ENCODE measurements around the gene FAM114A1. TPM values are rescaled to one million over a fixed set of nuclear protein-coding genes. Genes with fewer than 3 reads are reported as not detected.
"Not testable (repeated sequence)": the region's sequence is repeated elsewhere in the genome, so short reads cannot be mapped to it uniquely, and the experiment has no call there.

FAM114A1 gene
- total and polyA plus RNA-seq, 4 donors = 16.2 to 71.8 (median 36.9) TPM

DNA sequence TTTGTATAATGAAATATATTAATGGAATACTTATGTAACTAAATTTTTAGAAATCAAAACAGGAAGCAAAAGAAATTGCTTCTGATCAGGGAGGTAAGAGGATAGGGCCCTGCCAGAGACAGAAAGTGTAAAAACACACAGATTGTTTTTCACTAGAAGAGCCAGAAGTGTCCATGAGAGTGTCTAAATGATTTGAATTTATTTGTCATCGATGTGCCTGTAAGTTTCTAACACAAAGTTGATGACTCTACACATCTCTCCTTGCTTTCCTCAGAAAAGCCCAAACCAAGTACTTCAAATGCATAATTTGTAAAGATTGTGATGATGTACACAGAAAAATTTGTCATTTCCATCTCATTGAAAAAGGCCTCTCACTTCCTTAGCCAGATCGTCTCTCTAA lies 84.0 kb downstream of the FAM114A1 start:
- 50% methylated on average over 1 of the region's 2 CpGs for WGBS (ENCODE audit: insufficient coverage)

DNA sequence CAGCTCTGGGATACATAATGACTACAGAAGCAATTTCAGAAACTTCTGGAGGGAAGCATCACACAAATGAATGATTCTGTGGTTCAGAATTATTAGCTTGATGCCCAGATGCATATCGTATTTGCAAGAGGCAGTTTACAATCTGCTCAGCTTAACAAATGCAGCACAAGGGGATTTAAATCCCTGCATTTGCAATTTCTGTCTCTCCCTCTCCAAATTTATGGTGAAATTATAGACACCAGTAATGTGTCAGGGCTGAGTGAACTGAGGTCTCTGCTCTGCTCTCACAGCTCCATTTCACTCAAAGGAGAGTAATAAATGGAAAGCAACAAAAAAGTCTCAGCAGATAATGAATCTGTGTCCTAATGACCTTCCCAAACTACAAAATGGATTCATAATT lies 84.4 kb downstream of the FAM114A1 start:
- DNase-seq (ENCODE audit: low read depth in 4 of 6, low spot score in 6 of 6) = peak in 3 of 6 donors; percentile 27 to 96 (median 37)
- no CpG with 5 or more reads among the region's 1 CpG for WGBS (ENCODE audit: insufficient coverage)
- no peak overlapping the region for H3K4me3 ChIP-seq (ENCODE audit: low read depth, low read length)
- H3K27me3 ChIP-seq (ENCODE audit: control insufficient read depth, insufficient read depth, low read length) = no peaks in the 10 kb centered on the region
- H3K4me1 ChIP-seq (ENCODE audit: control insufficient read depth, insufficient read depth, low read length) = no peaks in the 10 kb centered on the region
- no peaks in the 10 kb centered on the region for H3K9me3 ChIP-seq (ENCODE audit: control insufficient read depth, insufficient read depth, low read length)
- no peak overlapping the region for H3K27ac ChIP-seq (ENCODE audit: low read depth, low read length)
- H3K36me3 ChIP-seq (ENCODE audit: control insufficient read depth, insufficient read depth, low read length) = no peaks in the 10 kb centered on the region

More for the DNA sequence above, 84.0 kb downstream of the FAM114A1 start:
- Histone ChIP-seq H3K27ac (ENCODE audit: low read depth, low read length) (no peak overlapping the region), H3K27me3 (ENCODE audit: control insufficient read depth, insufficient read depth, low read length) (no peaks in the 10 kb centered on the region), H3K36me3 (ENCODE audit: control insufficient read depth, insufficient read depth, low read length) (no peaks in the 10 kb centered on the region), H3K4me1 (ENCODE audit: control insufficient read depth, insufficient read depth, low read length) (no peaks in the 10 kb centered on the region), H3K9me3 (ENCODE audit: control insufficient read depth, insufficient read depth, low read length) (no peaks in the 10 kb centered on the region), H3K4me3 (ENCODE audit: low read depth, low read length) (no peak overlapping the region)
- DNase-seq (ENCODE audit: low read depth in 4 of 6, low spot score in 6 of 6) = no peak

DNA sequence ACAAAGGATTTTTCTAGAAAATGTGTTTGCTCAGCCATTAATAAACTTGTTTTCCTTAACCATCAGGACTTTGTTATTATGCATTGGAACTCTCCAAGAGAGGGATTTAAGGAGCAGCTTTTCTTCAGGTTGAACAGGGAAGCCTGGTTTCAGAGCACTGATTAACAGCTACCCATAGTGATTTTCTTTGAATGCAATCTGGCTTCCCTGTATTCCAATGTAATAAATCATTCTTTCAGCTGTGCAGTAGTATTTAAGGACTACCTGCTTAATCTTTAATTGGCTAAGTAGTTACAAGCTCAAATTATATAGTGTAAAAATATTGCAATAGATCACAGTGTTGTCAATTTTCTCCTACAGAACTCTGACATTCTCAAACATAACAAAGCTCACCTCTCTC lies 87.1 kb downstream of the FAM114A1 start:
- Histone ChIP-seq H3K27ac (ENCODE audit: low read depth, low read length) (no peak overlapping the region), H3K27me3 (ENCODE audit: control insufficient read depth, insufficient read depth, low read length) (no peaks in the 10 kb centered on the region), H3K9me3 (ENCODE audit: control insufficient read depth, insufficient read depth, low read length) (no peaks in the 10 kb centered on the region), H3K4me3 (ENCODE audit: low read depth, low read length) (no peak overlapping the region), H3K36me3 (ENCODE audit: control insufficient read depth, insufficient read depth, low read length) (no peaks in the 10 kb centered on the region), H3K4me1 (ENCODE audit: control insufficient read depth, insufficient read depth, low read length) (no peaks in the 10 kb centered on the region)
- peak in 1 of 6 donors; percentile 50 for DNase-seq (ENCODE audit: low read depth in 4 of 6, low spot score in 6 of 6)

DNA sequence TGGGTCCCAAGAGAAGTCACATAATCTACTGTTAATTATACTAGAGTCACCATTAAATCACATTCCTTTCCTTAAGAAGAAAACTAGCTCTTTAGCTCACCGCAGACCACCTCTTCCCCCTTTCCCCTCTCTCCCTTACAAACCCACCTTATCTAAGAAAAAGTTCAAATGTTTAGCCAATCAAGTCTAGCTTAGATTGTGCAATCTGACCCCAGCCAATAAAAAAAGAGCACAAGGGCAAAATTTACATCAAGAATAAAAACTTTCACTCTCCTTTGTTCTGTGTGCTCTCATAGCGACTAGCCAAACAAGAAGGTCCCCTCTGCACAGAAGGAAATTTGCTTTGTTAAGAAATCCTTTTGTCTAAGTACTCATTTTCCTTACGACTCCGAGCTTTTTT lies 88.4 kb downstream of the FAM114A1 start:
- WGBS (ENCODE audit: insufficient coverage) = 91% methylated on average over 1 of the region's 4 CpGs
- no peaks in the 10 kb centered on the region for H3K9me3 ChIP-seq (ENCODE audit: control insufficient read depth, insufficient read depth, low read length)

DNA sequence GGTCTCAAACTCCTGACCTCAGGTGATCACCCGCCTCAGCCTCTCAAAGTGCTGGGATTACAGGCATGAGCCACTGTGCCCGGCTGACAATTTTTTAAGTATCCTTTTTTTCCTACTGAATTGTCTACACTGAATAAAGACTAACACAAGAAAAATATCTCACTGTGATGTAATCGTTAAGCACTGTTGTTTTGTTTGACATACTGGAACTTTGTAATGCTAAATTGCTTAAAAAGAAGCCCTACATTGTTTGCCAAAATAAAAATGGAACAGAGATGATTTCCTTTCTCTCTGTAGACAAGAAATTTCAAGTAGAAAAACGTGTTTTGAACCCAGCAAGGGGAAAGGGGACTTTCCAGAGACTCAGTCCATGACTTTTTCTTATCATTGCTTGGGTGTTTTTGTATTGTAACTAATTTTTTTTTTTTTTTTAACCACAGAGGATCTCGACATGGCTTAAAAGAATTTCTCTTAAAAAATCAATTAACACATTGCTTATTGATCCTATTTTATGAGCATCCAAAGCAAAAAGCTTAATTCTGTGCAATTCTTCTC lies 89.7 kb downstream of the FAM114A1 start:
- Histone ChIP-seq H3K9me3 (ENCODE audit: control insufficient read depth, insufficient read depth, low read length) (no peaks in the 10 kb centered on the region), H3K27ac (ENCODE audit: low read depth, low read length) (no peak overlapping the region), H3K4me1 (ENCODE audit: control insufficient read depth, insufficient read depth, low read length) (no peaks in the 10 kb centered on the region), H3K4me3 (ENCODE audit: low read depth, low read length) (no peak overlapping the region), H3K36me3 (ENCODE audit: control insufficient read depth, insufficient read depth, low read length) (no peaks in the 10 kb centered on the region), H3K27me3 (ENCODE audit: control insufficient read depth, insufficient read depth, low read length) (no peaks in the 10 kb centered on the region)
- DNase-seq (ENCODE audit: low read depth in 4 of 6, low spot score in 6 of 6) = no peak
- WGBS (ENCODE audit: insufficient coverage) = 100% methylated on average over 1 of the region's 5 CpGs

More for the DNA sequence above, 88.4 kb downstream of the FAM114A1 start:
- Histone ChIP-seq H3K36me3 (ENCODE audit: control insufficient read depth, insufficient read depth, low read length) (no peaks in the 10 kb centered on the region), H3K4me1 (ENCODE audit: control insufficient read depth, insufficient read depth, low read length) (no peaks in the 10 kb centered on the region), H3K4me3 (ENCODE audit: low read depth, low read length) (no peak overlapping the region), H3K27me3 (ENCODE audit: control insufficient read depth, insufficient read depth, low read length) (no peaks in the 10 kb centered on the region), H3K27ac (ENCODE audit: low read depth, low read length) (no peak overlapping the region)
- DNase-seq (ENCODE audit: low read depth in 4 of 6, low spot score in 6 of 6) = no peak

DNA sequence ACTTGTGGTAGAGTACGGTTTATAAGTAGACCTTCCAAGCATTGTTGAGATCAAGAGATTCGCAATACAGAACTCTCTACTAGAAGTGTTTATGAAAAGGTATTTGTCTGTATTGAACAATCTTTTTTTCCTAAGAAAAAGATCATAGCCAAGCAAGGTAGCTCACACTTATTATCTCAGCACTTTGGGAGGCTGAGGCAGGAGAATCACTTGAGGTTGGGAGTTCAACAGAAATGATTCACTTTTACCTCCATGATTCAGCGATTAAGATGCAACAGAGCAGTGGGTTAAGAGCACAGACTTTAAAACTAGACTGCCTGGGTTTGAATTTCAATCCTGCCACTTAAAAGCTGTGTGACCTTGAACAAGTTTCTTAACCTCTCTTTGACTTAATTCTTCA lies 90.3 kb downstream of the FAM114A1 start:
- DNase-seq (ENCODE audit: low read depth in 4 of 6, low spot score in 6 of 6) = no peak
- no peaks in the 10 kb centered on the region for H3K36me3 ChIP-seq (ENCODE audit: control insufficient read depth, insufficient read depth, low read length)
- WGBS (ENCODE audit: insufficient coverage) = 86% methylated on average over 2 of the region's 3 CpGs
- no peak overlapping the region for H3K4me3 ChIP-seq (ENCODE audit: low read depth, low read length)
- no peaks in the 10 kb centered on the region for H3K27me3 ChIP-seq (ENCODE audit: control insufficient read depth, insufficient read depth, low read length)
- H3K4me1 ChIP-seq (ENCODE audit: control insufficient read depth, insufficient read depth, low read length) = no peaks in the 10 kb centered on the region
- H3K9me3 ChIP-seq (ENCODE audit: control insufficient read depth, insufficient read depth, low read length) = no peaks in the 10 kb centered on the region
- no peak overlapping the region for H3K27ac ChIP-seq (ENCODE audit: low read depth, low read length)

DNA sequence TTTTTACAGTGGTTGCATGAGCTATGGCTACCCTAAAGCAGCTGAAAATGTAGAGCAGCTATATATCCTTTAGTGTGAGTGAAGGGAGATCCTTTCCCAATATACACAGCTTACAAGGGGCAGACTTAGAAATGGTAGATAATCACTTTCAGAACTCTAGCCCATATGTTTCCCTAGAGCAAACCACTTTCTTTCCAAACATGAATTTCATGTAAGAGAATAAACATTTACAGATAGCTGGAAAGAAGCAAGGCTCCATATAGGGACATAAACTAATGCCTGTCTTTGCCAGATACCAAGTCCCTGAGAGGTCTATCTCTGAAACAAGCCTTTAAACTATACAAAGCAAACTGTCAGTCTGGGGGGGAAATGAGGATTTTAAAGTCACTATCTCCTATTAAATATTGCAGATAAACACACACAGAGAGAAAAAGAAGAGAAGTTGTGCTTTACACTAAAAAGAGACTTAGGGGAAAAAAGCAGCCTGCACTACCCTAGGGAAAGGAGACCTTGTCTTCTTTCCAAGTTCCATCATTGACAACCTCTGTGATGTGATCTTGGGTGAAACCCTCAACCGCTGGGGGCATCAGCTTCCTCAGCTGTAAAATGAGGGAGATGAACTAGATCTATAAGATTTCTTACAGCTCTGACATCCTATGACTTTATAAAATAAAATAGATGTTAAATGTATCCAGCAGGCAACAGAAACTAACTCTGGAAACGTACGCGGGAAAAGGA lies 91.0 kb downstream of the FAM114A1 start:
- WGBS (ENCODE audit: insufficient coverage) = 88% methylated on average over 3 of the region's 4 CpGs
- Histone ChIP-seq H3K27ac (ENCODE audit: low read depth, low read length) (no peak overlapping the region), H3K36me3 (ENCODE audit: control insufficient read depth, insufficient read depth, low read length) (no peaks in the 10 kb centered on the region), H3K9me3 (ENCODE audit: control insufficient read depth, insufficient read depth, low read length) (no peaks in the 10 kb centered on the region), H3K4me1 (ENCODE audit: control insufficient read depth, insufficient read depth, low read length) (no peaks in the 10 kb centered on the region), H3K4me3 (ENCODE audit: low read depth, low read length) (no peak overlapping the region), H3K27me3 (ENCODE audit: control insufficient read depth, insufficient read depth, low read length) (no peaks in the 10 kb centered on the region)
- peak in 2 of 6 donors; percentile 29 to 52 for DNase-seq (ENCODE audit: low read depth in 4 of 6, low spot score in 6 of 6)

DNA sequence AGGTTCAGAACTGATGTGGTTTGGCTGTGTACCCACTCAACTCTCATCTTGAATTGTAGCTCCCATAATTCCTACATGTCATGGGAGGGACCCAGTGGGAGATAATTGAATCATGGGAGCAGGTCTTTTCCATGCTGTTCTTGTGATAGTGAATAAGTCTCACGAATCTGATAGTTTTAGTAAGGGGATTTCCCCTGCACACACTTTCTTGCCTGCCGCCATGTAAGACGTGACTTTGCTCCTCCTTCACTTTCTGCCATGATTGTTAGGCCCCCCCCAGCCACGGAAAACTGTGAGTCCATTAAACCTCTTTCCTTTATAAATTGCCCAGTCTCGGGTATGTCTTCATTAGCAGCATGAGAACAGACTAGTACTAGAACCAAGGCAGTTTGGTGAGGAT lies 91.6 kb downstream of the FAM114A1 start:
- not testable (repeated sequence) for H3K4me1 ChIP-seq (ENCODE audit: control insufficient read depth, insufficient read depth, low read length); H3K27ac ChIP-seq (ENCODE audit: low read depth, low read length); H3K36me3 ChIP-seq (ENCODE audit: control insufficient read depth, insufficient read depth, low read length); H3K4me3 ChIP-seq (ENCODE audit: low read depth, low read length); H3K27me3 ChIP-seq (ENCODE audit: control insufficient read depth, insufficient read depth, low read length); H3K9me3 ChIP-seq (ENCODE audit: control insufficient read depth, insufficient read depth, low read length); DNase-seq (ENCODE audit: low read depth in 4 of 6, low spot score in 6 of 6)
- WGBS (ENCODE audit: insufficient coverage) = no CpG with 5 or more reads among the region's 5 CpGs

DNA sequence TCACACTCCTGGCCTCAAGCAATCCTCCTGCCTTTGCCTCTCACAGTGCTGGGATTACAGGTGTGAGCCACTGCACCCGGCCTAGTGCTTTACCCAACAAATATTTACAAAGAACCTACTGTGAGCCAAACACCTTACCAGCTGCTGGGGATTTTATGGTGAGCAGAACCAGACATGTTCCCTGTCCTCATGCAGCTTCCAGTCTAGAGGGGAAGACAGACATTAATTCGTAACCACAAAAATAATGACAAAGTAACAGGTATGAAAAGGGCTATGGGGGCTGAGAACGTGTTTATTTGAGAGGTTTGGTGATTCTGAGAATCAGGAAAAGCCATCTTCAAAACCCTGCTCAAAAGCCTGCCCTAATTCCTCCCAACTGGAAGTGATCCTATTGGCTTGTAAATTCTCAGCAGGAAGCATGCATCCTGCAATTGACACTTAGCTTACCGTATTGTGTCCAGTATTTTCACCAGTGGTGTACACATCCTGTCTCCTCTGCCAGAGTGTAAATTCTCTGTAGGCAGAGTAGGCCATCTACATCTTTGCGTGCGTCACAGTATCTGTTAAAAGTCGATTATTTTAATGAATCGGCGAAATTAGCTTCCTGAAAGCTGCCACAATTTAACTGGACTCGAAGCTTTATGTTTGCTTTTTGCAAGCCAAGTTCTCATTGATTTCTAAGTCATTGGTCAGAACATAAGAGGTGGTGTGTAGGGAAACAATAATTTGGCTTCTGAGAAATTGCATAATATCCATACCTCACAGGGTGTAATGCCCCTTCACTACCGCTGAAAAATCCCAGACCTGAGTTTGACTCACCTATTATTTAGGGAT lies 97.6 kb downstream of the FAM114A1 start:
- no peak for DNase-seq (ENCODE audit: low read depth in 4 of 6, low spot score in 6 of 6)
- H3K9me3 ChIP-seq (ENCODE audit: control insufficient read depth, insufficient read depth, low read length) = no peaks in the 10 kb centered on the region
- 94% methylated on average over 7 of the region's 11 CpGs for WGBS (ENCODE audit: insufficient coverage)
- H3K27me3 ChIP-seq (ENCODE audit: control insufficient read depth, insufficient read depth, low read length) = no peaks in the 10 kb centered on the region
- H3K36me3 ChIP-seq (ENCODE audit: control insufficient read depth, insufficient read depth, low read length) = no peaks in the 10 kb centered on the region
- H3K4me3 ChIP-seq (ENCODE audit: low read depth, low read length) = no peak overlapping the region
- H3K27ac ChIP-seq (ENCODE audit: low read depth, low read length) = no peak overlapping the region
- H3K4me1 ChIP-seq (ENCODE audit: control insufficient read depth, insufficient read depth, low read length) = no peaks in the 10 kb centered on the region

All from spinal cord (tissue), 10 donors.